Right lobe of liver (tissue), 6 donors: ENCODE data around the gene SNX12. TPM values are rescaled to one million over a fixed set of nuclear protein-coding genes. Genes with fewer than 3 reads are reported as not detected.

Source experiments
- ATAC-seq, 4 donors: fragments of 200-7000 bp; cut with Tn5 transposase; one replicate each; pipeline ENCODE4 v1.9.1; 2020; ENCODE audit warnings: mild to moderate bottlenecking in 4 of 4, moderate library complexity in 4 of 4
- DNase-seq, 3 donors: peaks; one replicate each; pipeline ENCODE4 v3.0.0-alpha.2; 2020
- H3K27ac ChIP-seq, 3 donors: fragments of 200-600 bp; one replicate each; pipeline ENCODE4 v1.8.0; 2022
- H3K27me3 ChIP-seq, 2 donors: fragments of 200-600 bp; one replicate each; pipeline ENCODE4 v1.8.0; 2022
- H3K36me3 ChIP-seq, 4 donors: fragments of 200-600 bp; sonication (generic) in 1 of 4; one replicate each; pipeline versions ENCODE4 v1.5.1 to v1.8.0; 2017 to 2022; ENCODE audit warnings: control low read depth in 1 of 4
- H3K4me1 ChIP-seq, 4 donors: fragments of 200-600 bp; sonication (generic) in 1 of 4; one replicate each; pipeline versions ENCODE4 v1.5.1 to v1.8.0; 2017 to 2022; ENCODE audit warnings: control low read depth in 1 of 4
- H3K4me3 ChIP-seq, 3 donors: fragments of 200-600 bp; one replicate each; pipeline ENCODE4 v1.8.0; 2022
- H3K9me3 ChIP-seq, 4 donors: fragments of 200-600 bp; sonication (generic) in 1 of 4; one replicate each; pipeline versions ENCODE4 v1.5.1 to v1.8.0; 2017 to 2022; ENCODE audit warnings: control low read depth in 1 of 4
- CTCF ChIP-seq, 4 donors: fragments of 200-600 bp in 3 of 4; fragments of 450-650 bp in 1 of 4; IDR thresholded peaks; one replicate each; pipeline versions ENCODE4 v1.5.1 to v1.8.0; 2016 to 2022; ENCODE audit warnings: antibody characterized with exemption in 4 of 4, mild to moderate bottlenecking in 2 of 4
- POLR2A ChIP-seq: fragments of 450-650 bp; IDR thresholded peaks from one replicate; pipeline ENCODE4 v1.6.1; 2017; ENCODE audit warnings: antibody characterized with exemption, mild to moderate bottlenecking
- WGBS: methylation state at CpG from one replicate; pipeline ENCODE4 v1.1.6; 2018; ENCODE audit warnings: low coverage, low lambda C conversion rate; ENCODE audit not compliant: insufficient coverage; ENCODE audit errors: missing lambda C conversion rate; 5-methylcytosine and 5-hydroxymethylcytosine counted together
- intact Hi-C, 2 donors: fragments of 100-400 bp; cut with DNase I; formaldehyde crosslinking; loops; one replicate each; pipeline versions ENCODE4 v1.11.2 to v1.14.1; 2022
- total RNA-seq, 6 experiments: library from RNA; depleted of rRNA in 2 of 6; stranded (reverse); fragments of >200 nt in 2 of 6; fragmentation: NEBNext Ultra II Directional in 3 of 6; extraction: Animal tissue kit (Norgen Biotek cat#: 25700) in 3 of 6; gene quantifications; one replicate each; pipeline versions ENCODE4 v1.1.0 to v1.2.4, GENCODE V29; 2016 to 2023
- donor health status: DM: no; HTN: yes; CAD: no.
- donor health status: DM: no; HTN: no; CAD: no.
- donor health status: DM: no; HTN: no; CAD: no.
- donor health status: DM: no; HTN: yes; CAD: no.
- donor health status: DM: no; HTN: yes; CAD: no.

SNX12 gene
- total RNA-seq, 6 experiments from 2014 or later = 21.2 to 31.1 (median 24.1) TPM

GRCh38 chrX:71085900-71086299 is 17.8 kb upstream of the SNX12 start:
- no peaks in the 10 kb centered on the region for H3K9me3 ChIP-seq
- WGBS = 46% methylated on average over 4 of the region's 4 CpGs
- H3K36me3 ChIP-seq = no peaks in the 10 kb centered on the region
- DNase-seq = no peak
- no peak for ATAC-seq
- H3K4me3 ChIP-seq = no peak overlapping the region
- intact Hi-C loops = no loop called here
- no peaks in the 10 kb centered on the region for H3K4me1 ChIP-seq
- no peaks in the 10 kb centered on the region for H3K27me3 ChIP-seq
- TF ChIP-seq POLR2A (no peak), CTCF (IDR thresholded peaks at IDR 0.05) (no peak)
- no peak overlapping the region for H3K27ac ChIP-seq

DNA sequence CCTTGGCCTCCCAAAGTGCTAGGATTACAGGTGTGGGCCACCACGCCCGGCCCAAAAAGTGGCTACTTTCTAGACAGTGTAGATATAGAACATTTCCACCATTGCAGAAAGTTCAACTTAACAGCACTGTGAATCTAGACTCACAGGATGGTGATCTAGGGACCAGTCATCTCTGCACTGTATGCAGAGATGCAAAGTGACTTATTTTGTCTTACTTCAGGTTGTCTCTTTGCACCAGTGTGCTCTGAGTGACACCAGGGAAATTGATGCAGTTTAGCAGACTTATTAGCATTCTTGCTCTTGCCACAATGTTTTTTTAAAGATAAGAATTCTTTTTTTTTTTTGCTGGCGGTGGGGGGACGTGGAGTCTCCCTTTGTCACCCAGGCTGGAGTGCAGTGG is 14.7 kb upstream of the SNX12 start:
- no peaks in the 10 kb centered on the region for H3K27me3 ChIP-seq
- no peaks in the 10 kb centered on the region for H3K9me3 ChIP-seq
- WGBS = 57% methylated on average over 3 of the region's 4 CpGs
- TF ChIP-seq CTCF (IDR thresholded peaks at IDR 0.05) (no peak), POLR2A (no peak)
- DNase-seq = no peak
- no peaks in the 10 kb centered on the region for H3K4me1 ChIP-seq
- no peak overlapping the region for H3K4me3 ChIP-seq
- no peak overlapping the region for H3K27ac ChIP-seq
- intact Hi-C loops = no loop called here
- no peak for ATAC-seq
- H3K36me3 ChIP-seq = no peaks in the 10 kb centered on the region

DNA sequence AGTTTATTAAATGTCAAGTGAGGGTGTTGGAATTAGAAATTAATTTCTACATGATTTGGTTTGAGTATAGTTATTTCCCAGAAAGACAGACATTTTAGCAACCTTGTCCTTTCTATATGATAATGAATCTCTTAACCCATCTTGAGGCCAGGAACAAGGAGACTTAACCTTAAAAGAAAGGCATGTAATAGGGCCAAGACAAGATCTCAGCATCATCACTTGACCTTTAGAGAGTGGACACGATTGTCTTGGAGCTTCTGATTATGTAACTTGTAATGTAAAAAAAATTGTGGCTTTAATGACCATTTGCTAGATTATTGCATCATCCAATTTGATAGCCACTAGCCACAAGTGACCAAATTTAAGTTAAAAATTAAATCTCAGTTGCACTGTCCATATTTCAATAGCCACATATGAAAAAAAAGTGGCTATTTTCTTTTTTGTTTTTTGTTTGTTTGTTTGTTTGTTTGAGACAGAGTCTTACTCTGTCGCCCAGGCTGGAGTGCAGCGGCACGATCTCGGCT is 14.1 kb upstream of the SNX12 start:
- Histone ChIP-seq H3K27me3 (no peaks in the 10 kb centered on the region), H3K9me3 (no peaks in the 10 kb centered on the region), H3K4me3 (no peak overlapping the region), H3K36me3 (no peaks in the 10 kb centered on the region), H3K27ac (no peak overlapping the region), H3K4me1 (no peaks in the 10 kb centered on the region)
- DNase-seq (no peak), ATAC-seq (no peak)
- 56% methylated on average over 5 of the region's 5 CpGs for WGBS
- intact Hi-C loops = no loop called here
- TF ChIP-seq POLR2A (no peak), CTCF (IDR thresholded peaks at IDR 0.05) (no peak)

DNA sequence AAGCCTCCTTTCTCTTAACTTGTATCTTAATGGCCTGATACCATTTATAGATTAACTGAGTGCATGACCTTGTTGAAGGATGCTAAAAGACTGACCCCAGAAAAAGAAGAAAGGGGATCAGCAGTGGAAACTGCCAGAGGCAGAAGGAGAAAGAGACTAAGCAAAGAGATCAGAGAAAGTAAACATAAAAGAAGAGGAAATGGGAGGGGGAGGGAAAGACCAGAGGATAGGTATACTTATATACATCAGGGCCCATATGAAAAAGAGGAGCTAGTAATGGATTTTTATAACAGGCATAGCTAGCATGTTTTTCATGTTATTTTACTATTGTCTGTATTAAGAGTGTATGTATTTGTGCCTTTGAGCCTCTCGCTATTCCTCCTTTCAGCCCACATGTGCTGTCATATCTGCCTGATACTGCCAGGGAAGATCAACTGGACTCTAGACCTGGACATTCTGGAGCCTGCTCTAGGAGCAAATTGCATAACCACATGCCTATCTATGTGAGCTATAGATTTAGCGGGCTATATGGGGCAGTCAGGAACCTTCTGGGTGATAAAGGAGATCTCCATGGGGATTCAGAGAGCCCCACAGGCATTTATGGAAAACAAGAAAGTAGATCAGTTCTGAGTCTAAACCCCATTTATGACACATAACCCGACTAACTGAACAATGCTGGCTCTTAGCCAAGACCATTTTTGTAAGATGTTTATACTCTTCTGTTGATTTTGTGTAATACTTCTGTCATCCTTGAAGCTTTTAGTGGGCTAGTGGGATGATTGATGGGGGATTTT is 13.4 kb upstream of the SNX12 start:
- ATAC-seq = peak; percentile 61 to 81 (median 69)
- no peaks in the 10 kb centered on the region for H3K36me3 ChIP-seq
- DNase-seq = no peak
- no peak overlapping the region for H3K4me3 ChIP-seq
- TF ChIP-seq POLR2A (no peak), CTCF (IDR thresholded peaks at IDR 0.05) (no peak)
- no peak overlapping the region for H3K27ac ChIP-seq
- no peaks in the 10 kb centered on the region for H3K4me1 ChIP-seq
- H3K27me3 ChIP-seq = no peaks in the 10 kb centered on the region
- 21% methylated on average over 3 of the region's 3 CpGs for WGBS
- H3K9me3 ChIP-seq = no peaks in the 10 kb centered on the region
- intact Hi-C loops = no loop called here
